Body of pancreas (tissue), 4 donors: Measurements from ENCODE around the gene USP40.

Experiments used
- POLR2A ChIP-seq, 3 donors: fragments of 450-650 bp; IDR thresholded peaks; one replicate each; pipeline ENCODE4 v1.6.1; 2016; ENCODE audit warnings: antibody characterized with exemption in 3 of 3, mild to moderate bottlenecking in 2 of 3
- TF ChIP-seq, protein P1 (sequence below), 7 experiments: fragments of 450-650 bp in 4 of 7; fragments of 200-600 bp in 3 of 7; sonication (generic) in 3 of 7; IDR thresholded peaks; one replicate each; pipeline ENCODE4 v1.5.1; 2016 to 2019; ENCODE audit warnings: antibody characterized with exemption in 7 of 7

DNA sequence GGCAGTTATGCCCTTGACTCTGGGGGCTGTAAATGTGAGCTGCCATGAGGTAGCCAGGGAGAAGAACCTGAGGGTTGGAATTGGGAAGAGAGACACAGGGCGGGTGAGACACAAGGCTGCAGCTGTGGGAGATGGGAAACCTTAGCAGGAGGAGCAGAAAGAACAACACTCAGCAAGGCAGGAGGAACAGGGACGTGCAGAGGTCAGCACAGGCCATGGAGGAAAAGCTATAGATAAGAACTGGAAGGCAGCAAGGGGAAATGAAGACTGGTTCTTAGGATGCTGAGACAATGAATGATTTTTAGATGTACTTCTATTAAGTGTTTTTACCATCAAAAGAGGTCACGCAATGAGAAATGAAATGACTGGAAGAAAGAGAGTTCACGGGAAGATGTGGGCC is 80.2 kb downstream of the USP40 start:
- TF ChIP-seq, protein P1, sequence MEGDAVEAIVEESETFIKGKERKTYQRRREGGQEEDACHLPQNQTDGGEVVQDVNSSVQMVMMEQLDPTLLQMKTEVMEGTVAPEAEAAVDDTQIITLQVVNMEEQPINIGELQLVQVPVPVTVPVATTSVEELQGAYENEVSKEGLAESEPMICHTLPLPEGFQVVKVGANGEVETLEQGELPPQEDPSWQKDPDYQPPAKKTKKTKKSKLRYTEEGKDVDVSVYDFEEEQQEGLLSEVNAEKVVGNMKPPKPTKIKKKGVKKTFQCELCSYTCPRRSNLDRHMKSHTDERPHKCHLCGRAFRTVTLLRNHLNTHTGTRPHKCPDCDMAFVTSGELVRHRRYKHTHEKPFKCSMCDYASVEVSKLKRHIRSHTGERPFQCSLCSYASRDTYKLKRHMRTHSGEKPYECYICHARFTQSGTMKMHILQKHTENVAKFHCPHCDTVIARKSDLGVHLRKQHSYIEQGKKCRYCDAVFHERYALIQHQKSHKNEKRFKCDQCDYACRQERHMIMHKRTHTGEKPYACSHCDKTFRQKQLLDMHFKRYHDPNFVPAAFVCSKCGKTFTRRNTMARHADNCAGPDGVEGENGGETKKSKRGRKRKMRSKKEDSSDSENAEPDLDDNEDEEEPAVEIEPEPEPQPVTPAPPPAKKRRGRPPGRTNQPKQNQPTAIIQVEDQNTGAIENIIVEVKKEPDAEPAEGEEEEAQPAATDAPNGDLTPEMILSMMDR (IDR thresholded peaks at IDR 0.05) = no peak
- TF ChIP-seq POLR2A (IDR thresholded peaks at IDR 0.05) = no peak
